Breast epithelium (tissue), 4 donors: ENCODE results near the gene AHNAK. TPM values are rescaled to one million over a fixed set of nuclear protein-coding genes. Genes with fewer than 3 reads are reported as not detected.

Source experiments
- DNase-seq, 2 donors: peaks; one replicate each; pipeline ENCODE4 v3.0.0-alpha.2; 2019; ENCODE audit warnings: low spot score in 2 of 2
- H3K27ac ChIP-seq, 2 donors: fragments of 200-600 bp; sonication (generic) in 1 of 2; one replicate each; pipeline ENCODE4 v1.5.1; 2016 to 2019; ENCODE audit warnings: mild to moderate bottlenecking in 1 of 2
- H3K27me3 ChIP-seq, 2 donors: fragments of 200-600 bp; sonication (generic) in 1 of 2; one replicate each; pipeline versions ENCODE4 v1.5.1 to v1.6.0; 2017 to 2019; ENCODE audit warnings: control low read depth in 1 of 2, mild to moderate bottlenecking in 1 of 2
- H3K36me3 ChIP-seq: fragments of 200-600 bp; one replicate; pipeline ENCODE4 v1.5.1; 2019
- H3K4me1 ChIP-seq, 2 donors: fragments of 200-600 bp; sonication (generic); one replicate each; pipeline ENCODE4 v1.5.1; 2016 to 2019; ENCODE audit warnings: control low read depth in 1 of 2
- H3K4me3 ChIP-seq, 3 donors: fragments of 200-600 bp; sonication (generic); 1 replicate in 2 of 3; 2 replicates in 1 of 3; pipeline ENCODE4 v1.5.1; 2016 to 2019; ENCODE audit warnings: mild to moderate bottlenecking in 3 of 3, moderate library complexity in 2 of 3
- H3K9me3 ChIP-seq, 2 donors: fragments of 200-600 bp; sonication (generic) in 1 of 2; one replicate each; pipeline ENCODE4 v1.5.1; 2016 to 2019; ENCODE audit warnings: control low read depth in 1 of 2
- CTCF ChIP-seq, 3 donors: fragments of 450-650 bp; IDR thresholded peaks; one replicate each; pipeline ENCODE4 v1.5.1; 2016 to 2017; ENCODE audit warnings: antibody characterized with exemption in 3 of 3, mild to moderate bottlenecking in 3 of 3, moderate library complexity in 3 of 3
- POLR2A ChIP-seq: fragments of 450-650 bp; IDR thresholded peaks from one replicate; pipeline ENCODE4 v1.6.1; 2016; ENCODE audit warnings: antibody characterized with exemption, mild to moderate bottlenecking, moderate library complexity
- POLR2AphosphoS5 ChIP-seq, 3 donors: sonication (generic); formaldehyde crosslinking; IDR thresholded peaks; one replicate each; pipeline ENCODE4 v1.6.1; 2017; ENCODE audit warnings: antibody characterized with exemption in 3 of 3
- intact Hi-C: fragments of 100-400 bp; cut with DNase I; formaldehyde crosslinking; loops from one replicate; pipeline ENCODE4 v1.15.1; 2023; ENCODE audit warnings: low total_unique reads
- total RNA-seq, 3 donors: library from RNA; depleted of rRNA; stranded (reverse); fragments of >200 nt; gene quantifications; one replicate each; pipeline ENCODE4 v1.1.0, GENCODE V29; 2016

The AHNAK gene
- total RNA-seq, 3 donors from 2014 or later, result 636 to 1,393 (median 1,040) TPM

GRCh38 chr11:62401356-62401755, 145.2 kb downstream of the AHNAK start:
- no peaks in the 10 kb centered on the region for H3K9me3 ChIP-seq
- TF ChIP-seq POLR2AphosphoS5 (IDR thresholded peaks at IDR 0.05), result no peak
- TF ChIP-seq POLR2A, result no peak
- no peak for TF ChIP-seq CTCF (IDR thresholded peaks at IDR 0.05)
- H3K27ac ChIP-seq, result peak overlapping the region; percentile 89 to 97
- H3K4me3 ChIP-seq, result peak overlapping the region in 1 of 3 donors; percentile 49
- no peak for DNase-seq
- intact Hi-C loops, result no loop called here
- H3K27me3 ChIP-seq, result no peaks in the 10 kb centered on the region
- H3K4me1 ChIP-seq, result peaks cover 18 to 39% of the 10 kb centered on the region in 2 donors
- no peaks in the 10 kb centered on the region for H3K36me3 ChIP-seq

DNA sequence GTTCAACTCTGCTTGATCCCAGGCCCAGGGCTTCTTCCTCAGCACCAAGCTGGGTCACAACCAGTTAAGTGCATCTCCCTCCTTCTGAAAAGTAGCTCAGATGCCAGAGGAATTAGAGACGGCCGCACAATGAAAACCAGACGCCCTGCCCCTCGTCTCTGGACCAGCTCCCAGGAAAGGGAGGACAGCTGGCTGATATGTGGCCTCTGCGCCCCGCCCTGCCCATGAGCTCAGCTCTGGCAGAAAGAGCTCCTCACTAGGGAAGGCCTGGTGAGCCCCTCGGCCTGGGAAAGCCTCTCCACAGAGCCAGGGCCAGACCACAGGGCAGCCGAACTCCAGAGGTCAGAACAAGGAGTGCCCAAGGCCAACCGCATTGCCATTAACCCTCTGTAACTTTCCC, 145.8 kb downstream of the AHNAK start:
- Histone ChIP-seq H3K9me3 (no peaks in the 10 kb centered on the region), H3K27me3 (no peaks in the 10 kb centered on the region), H3K4me1 (peaks cover 18 to 39% of the 10 kb centered on the region in 2 donors), H3K36me3 (no peaks in the 10 kb centered on the region), H3K27ac (peak overlapping the region; percentile 89 to 97), H3K4me3 (no peak overlapping the region)
- no peak for TF ChIP-seq POLR2A
- peak in 1 of 3 donors; percentile 74 for TF ChIP-seq POLR2AphosphoS5 (IDR thresholded peaks at IDR 0.05)
- intact Hi-C loops, result no loop called here
- peak; percentile 58 to 69 for DNase-seq

- intact Hi-C loops, result no loop called here
- DNase-seq, result peak in 1 of 2 donors; percentile 25
- H3K27ac ChIP-seq, result peak overlapping the region; percentile 89 to 97
- TF ChIP-seq CTCF (IDR thresholded peaks at IDR 0.05) (no peak), POLR2A (no peak), POLR2AphosphoS5 (IDR thresholded peaks at IDR 0.05) (no peak)
- H3K36me3 ChIP-seq, result no peaks in the 10 kb centered on the region
- peaks cover 18 to 41% of the 10 kb centered on the region in 2 donors for H3K4me1 ChIP-seq
- H3K27me3 ChIP-seq, result no peaks in the 10 kb centered on the region
- no peak overlapping the region for H3K4me3 ChIP-seq
- H3K9me3 ChIP-seq, result no peaks in the 10 kb centered on the region
These were observed 146.3 kb downstream of the AHNAK start for GRCh38 chr11:62400281-62400680.

DNA sequence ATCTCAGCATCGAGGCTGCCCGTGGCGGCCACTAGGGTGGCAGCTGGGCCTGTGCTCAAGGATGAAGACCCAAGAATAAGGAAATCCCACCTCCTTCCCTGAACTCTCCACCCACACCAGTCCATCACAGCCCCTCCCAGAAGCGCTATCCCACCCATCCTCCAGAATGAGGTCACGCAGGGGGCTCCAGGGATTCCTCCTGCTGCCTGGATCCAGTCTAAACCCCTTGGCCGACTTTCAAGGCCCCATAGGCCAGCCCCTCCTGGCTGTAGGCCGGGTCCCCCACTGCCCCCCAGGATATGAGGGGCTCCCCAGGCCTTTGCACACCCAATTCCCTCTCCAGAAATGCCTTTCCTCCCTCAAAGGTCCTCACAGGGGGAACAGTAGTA, 146.7 kb downstream of the AHNAK start:
- intact Hi-C loops, result loop anchor here (10.0 kb wide), 1 partner anchor 475 kb away; no protein-coding TSS in a partner anchor
- peak in 1 of 2 donors; percentile 46 for DNase-seq
- no peak for TF ChIP-seq POLR2AphosphoS5 (IDR thresholded peaks at IDR 0.05)
- TF ChIP-seq POLR2A, result no peak
- TF ChIP-seq CTCF (IDR thresholded peaks at IDR 0.05), result no peak
- Histone ChIP-seq H3K36me3 (no peaks in the 10 kb centered on the region), H3K27ac (peak overlapping the region; percentile 89 to 97), H3K4me1 (peaks cover 18 to 43% of the 10 kb centered on the region in 2 donors), H3K27me3 (no peaks in the 10 kb centered on the region), H3K4me3 (no peak overlapping the region), H3K9me3 (no peaks in the 10 kb centered on the region)

DNA sequence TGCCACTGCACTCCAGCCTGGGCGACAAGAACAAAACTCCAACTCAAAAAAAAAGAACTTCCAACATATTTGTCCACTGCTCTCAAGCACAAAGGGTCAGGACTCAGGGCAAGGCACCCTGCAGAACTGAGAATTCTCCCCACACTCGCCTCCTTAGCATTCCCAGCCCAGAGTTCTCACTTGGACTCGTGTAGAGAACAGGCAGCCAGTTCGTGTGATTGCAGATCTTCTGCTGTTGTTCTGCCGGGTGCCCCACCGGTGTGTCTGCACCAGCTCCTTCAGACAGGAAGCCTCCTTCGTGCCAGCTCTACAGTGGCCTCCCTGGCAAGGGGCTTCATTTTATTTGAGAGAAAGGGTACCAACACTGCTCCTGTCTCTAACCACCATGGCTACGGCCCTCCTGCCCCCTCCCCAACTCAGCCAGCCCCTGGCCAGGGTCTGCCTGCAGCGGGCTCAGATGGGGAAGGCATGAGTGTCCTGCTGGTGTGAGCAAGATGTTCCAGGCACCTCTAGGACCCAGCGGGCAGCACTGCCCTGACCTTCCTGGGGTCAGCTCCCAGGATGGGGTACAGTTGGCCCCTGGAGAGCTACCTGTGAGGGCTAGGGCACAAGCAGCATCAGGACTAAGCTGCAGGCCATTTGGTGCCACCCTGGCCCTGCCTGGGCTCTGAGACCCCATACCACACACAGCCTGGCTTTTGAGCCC, 147.3 kb downstream of the AHNAK start:
- Histone ChIP-seq H3K4me3 (no peak overlapping the region), H3K9me3 (no peaks in the 10 kb centered on the region), H3K27me3 (no peaks in the 10 kb centered on the region), H3K4me1 (peaks cover 18 to 43% of the 10 kb centered on the region in 2 donors), H3K27ac (peak overlapping the region; percentile 89 to 97), H3K36me3 (no peaks in the 10 kb centered on the region)
- TF ChIP-seq CTCF (IDR thresholded peaks at IDR 0.05) (no peak), POLR2AphosphoS5 (IDR thresholded peaks at IDR 0.05) (no peak), POLR2A (no peak)
- DNase-seq, result peak in 1 of 2 donors; percentile 22
- intact Hi-C loops, result loop anchor here (10.0 kb wide), 1 partner anchor 475 kb away; no protein-coding TSS in a partner anchor
